Measurements from ENCODE around the gene TBL1X.

TBL1X gene

DNA sequence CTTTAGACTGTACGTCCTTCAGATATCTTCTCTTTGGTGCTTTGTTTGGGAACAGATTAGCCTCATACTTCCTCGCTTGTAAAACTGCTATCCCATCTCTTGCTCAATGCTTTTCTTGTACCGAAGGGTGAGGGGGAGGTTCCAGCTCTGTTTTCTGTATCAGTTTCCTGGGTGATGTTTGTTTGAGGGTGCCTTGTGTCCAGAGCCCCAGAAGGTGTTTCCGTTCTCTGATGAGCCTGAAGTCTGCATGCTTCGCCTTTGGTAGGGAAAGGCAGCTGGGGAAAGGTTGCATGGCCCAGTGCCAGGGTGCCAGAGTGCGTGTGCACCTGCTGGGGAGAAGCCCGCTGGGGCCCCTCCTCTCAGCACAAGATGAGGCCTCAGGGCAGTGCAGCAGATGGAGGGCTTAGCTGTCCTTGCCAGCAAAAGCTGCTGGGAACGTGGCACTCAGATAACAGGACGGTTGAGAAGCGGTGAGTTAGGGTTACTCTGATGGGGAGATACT is 73.7 kb downstream of the TBL1X start:
- no peak for DNase-seq

DNA sequence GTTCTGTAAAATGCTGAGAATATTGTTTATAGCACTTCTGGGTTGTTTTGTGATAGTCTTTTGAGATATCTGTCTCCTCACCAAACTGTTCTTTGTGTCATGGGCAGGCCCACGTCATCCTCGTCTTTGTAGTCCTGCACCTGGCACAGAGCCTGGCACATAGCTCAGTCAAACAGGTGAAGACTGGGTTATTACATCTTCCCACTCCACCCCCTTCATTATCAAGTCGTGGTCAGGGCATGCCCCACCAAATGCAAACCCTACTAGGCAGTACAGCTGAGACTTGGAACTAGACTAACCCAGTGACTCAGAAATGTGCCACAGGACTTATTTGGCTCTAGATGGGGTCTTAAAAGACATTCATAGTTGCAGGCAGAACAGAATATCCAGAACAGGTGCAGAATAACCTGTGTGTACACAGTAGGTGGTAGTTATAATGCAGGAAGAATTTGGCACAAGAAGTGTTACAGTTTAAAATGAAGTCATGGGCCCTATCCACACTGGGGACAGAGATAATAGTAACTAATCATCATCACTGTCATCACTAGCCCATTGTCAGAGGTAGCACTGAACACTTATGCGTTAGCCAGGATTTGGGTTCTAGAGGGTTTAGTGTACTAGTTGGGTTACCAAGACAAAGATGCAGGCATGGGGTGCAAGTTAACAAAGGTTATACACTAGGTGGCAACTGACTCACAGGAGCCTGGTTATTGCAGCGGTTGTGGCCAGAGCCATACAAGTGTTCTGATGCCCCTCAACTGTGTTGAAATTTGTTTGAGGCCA is 74.9 kb downstream of the TBL1X start:
- DNase-seq, result no peak

DNA sequence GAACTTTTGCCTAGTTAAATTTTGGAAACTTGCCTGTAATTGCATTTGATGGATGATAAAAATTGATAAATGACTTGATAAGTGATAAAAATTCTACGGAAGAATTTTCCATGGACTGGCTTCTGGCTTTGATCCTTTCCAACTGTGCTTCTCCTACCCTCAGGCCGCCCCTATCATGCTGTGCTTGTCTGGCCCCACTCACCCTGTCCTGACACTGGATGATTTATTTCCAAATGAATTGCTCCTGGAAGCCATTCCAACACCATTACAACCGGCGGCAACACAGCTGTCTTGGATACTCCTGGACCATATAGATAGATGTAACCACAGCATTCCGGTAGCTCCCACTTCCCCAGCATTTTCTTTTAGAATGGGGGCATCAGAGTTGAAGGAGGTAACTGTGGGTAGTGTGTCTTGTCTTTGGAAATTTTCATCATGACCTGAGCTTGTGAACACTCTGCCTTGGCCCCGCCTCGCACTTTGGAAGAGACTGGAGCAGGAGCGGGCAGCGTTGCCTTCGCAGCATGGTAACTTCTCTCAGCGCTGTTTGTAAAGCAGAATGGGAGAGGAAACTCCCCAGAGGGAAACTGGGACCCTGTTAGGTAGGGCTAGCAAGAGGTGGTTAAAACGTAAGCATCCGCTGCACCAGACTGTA is 77.4 kb downstream of the TBL1X start:
- no peak for DNase-seq

DNA sequence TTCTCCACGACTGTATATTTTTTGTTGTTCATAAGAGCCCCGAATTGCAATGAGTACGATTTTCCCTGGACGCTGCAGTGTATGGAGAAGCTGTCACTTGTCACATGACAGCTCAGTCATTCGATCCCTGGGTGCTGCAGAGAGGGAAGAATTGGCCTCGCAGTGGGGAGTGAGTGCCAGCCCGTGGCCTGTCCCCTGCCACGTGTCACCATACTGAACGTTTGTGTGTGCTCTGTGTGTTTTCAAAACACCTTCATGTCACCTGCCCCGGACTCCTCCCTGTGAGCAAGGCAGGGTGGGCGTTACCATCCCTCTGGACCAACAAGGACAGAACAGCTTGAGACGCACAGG is 77.9 kb downstream of the TBL1X start:
- DNase-seq, result no peak

DNA sequence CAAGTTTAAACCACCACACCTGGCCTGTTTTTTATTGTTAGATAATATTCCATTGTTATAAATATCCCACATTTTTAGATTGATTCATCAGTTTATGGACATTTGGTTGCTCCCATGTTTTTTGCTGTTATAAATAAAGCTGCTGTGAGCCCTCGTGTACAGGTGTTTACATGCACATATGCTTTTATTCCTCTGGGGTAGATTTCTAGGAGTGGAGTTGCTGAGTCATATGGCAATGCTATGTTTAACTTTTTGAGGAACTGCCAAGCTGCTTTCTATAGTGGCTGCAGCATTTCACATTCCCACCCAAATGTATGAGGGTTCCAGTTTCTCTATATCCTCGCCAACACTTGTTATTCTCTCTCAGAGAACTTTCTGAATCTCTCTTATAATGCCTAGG is 90.5 kb downstream of the TBL1X start:
- DNase-seq, result peak in 1 of 2 donors; percentile 7

DNA sequence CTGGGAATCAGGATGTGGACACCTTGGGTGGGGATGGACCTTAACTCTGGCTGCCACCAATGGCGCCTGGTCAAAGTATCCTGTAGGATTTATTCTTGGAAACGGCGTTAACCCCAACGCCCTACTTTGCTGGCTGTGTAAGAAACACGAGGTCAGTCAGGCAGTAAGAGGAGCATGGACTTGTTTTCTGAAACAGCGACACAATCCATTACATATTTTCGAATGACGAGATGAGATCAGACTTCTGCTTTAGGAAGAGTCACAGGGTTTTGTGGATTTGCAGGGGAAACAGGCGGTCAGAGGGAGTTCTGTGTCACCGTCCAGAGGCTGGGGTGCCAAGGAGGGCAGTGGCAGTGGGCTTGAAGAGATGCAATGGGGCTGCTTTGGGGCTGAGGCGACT is 92.2 kb downstream of the TBL1X start:
- DNase-seq, result no peak

DNA sequence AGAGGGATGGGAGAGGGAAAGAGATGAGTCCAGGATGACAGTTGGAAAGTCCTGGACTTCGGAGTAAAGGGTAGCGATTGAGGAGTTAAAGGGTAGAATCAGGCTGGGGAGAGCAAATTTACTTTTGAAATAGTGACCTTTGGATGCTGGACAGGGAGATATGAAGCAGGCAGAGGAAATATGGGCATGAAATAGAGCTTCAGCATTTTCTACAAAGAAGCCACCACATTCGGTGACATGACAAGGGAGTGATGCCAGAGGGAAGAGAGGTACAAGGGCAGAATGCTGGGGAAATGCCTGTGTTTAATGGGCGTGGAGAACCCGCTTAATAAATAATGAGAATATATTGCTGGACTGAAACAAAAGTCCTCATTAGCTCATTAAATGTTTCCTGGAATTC is 92.7 kb downstream of the TBL1X start:
- no peak for DNase-seq

DNA sequence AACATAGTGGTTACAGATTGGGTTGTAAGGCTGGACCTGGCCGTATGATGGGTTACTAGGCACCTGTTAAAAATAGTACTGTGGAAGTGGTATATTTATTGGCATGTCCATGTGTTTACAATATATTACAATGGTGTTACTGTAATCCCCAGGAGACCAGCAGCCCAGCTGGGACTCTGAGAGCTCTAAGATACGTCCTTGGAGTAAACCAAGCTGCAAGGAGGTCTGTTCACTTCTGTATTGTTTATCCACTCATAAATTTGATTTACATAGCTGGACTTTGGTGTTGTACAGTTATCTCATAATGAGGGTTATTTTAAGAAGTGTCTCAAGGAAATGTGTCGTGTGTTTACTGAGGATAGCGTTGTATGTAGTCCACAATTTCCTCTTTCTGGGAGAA is 93.8 kb downstream of the TBL1X start:
- DNase-seq, result no peak

DNA sequence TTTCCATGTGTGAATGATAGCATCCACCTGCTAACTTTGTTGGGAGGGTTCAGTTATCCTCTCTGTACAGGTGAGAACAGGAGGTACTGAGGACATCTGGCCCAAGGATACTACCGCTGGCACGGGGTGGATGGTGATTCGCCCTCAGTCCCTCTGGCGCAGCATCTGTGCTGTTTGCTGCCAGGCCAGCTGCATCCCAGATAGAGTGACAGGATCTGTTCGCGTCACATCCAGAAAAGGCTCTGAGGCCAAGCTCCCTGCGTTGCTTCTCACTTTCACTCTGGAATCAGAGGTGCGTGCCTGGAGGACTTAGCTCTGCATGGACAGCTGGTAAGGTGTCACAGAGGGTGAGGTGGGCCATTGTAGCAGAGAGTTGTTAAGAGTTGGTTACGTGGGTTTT is 95.4 kb downstream of the TBL1X start:
- no peak for DNase-seq

DNA sequence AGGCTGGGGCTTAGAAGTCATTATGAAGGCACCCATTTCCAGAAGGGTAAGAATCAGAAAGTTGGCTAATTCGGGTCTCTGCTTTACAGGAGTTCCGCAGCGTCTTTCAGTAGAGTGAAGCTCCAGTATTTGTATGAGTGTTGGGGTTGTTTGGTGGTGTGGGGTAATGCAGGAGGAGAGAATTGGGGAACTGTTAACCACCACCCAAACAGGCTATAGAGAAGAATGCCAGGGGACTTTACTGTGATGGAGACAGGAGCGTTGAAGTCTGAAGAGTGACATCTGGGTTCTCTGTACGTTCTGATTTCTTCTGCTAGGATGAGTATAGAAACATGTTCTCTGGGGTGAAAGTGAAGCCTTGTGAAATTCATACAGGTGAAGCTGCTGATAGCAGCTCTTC is 96.3 kb downstream of the TBL1X start:
- no peak for DNase-seq

DNA sequence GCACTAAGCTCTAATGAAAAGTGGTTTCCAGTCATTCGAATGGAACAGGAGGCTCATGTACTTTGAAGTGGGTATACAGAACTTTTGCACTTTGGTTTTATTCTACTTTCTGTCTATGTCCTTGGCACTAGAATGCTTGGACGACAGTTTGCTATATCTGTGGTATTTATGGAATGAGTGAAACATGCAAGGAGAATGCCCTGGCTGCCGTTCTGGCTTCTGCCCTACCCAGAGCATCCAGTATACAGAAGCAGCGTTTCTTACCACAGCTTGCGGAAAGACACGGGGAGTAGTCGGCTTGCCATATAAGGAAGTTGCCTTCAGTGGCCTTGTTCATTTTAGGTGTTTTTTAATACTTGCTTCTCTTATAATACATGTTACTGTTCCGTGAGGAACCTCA is 98.0 kb downstream of the TBL1X start:
- DNase-seq, result no peak

DNA sequence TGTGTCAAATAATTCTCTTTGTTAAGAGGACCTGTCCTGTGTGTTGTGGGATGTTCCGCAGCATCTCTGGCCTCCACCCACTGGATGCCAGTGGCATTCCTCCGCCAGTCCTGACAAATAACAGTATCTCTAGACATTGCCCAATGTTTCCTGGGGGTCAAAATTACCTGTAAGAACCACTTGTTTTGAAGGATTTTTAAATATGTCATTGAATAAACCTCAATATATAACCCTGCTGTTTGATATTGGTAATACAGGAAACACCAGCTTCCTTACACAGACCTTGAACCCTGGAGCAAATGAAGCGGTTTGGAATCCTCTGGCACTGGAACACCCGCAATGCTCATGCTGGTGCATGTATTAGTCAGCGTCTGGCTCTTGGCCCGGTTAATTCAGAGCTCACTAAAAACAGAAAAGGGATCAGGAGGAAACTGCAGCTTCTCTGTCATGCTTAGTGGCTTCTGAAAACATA is 101.3 kb downstream of the TBL1X start:
- DNase-seq, result peak in 1 of 2 donors; percentile 14

DNA sequence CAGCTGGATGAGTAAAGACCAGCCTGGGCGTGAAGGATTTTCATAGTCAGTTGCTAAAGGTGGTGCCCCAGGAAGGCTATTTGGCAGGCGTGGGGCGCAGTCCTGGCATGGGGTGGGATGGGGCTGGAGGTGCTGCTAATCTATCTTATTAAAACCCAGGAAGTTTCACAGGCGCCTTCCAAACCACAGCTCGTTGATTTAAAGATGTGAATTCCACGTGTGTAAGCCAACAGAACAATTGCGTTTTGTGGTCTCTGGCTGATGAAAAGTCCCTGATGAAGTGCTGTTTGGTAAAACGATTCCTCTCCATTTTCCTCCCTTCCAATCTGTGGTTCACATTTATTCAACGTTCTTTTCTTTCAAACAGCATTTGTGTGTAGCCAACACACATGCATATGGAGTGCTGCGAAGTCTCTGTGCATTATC is 105.0 kb downstream of the TBL1X start:
- DNase-seq, result no peak

DNA sequence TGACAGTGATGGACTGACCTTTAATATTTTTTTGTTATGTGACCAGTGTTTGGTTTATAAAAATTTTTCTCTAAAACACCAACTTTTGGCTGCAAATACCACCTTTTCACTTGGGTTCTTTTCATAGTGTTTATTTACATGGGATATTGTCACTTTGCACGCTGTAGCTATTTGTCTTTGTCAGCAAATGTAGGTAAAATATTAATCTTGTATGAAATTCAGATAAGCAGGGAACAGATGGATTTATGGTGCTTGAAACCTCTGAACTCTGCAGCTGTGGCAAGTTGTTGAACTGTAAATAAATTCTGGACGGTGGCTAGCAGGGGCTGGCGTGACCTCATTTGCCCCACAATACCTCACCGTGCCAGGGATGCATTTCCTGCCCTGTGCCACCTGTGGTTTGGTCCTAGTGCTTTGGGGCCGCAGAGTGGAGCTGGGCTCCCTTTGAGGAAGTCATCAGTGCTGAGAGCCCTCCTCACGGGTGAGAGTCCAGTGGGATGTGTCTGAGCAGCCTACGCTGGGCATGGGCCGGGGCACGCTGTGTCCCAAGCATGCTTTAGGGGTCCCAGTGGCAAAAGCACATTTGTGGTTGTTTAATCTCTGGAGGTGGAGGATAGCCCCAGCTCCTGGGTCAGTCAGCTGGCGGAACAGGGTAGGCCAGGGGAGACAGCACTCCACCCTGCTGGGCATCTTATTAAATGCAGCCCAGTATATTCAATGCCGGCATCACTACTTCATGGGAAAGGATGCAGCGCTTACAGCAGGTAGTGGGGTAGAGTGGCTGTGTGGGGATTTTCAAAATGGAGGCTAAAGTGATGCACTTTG is 108.6 kb downstream of the TBL1X start:
- no peak for DNase-seq

DNA sequence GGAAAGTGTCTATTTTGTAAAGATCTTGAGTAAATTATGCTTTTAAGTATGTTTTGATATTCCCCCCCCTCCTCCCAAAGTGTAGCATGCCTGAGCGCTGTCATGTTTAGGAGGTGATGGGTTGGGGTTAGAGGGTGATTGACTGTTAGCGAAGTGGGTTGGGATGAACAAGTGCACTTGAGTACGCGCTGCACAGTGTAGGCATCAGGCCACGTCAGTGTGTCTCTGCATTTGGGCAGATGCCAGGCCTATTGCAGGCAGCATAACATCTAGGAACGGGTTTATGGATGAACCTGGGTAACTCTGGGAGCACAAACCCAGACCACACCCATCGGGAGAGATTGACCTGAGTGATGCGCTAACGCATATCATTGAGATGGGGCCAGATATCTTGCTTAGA is 111.2 kb downstream of the TBL1X start:
- no peak for DNase-seq

DNA sequence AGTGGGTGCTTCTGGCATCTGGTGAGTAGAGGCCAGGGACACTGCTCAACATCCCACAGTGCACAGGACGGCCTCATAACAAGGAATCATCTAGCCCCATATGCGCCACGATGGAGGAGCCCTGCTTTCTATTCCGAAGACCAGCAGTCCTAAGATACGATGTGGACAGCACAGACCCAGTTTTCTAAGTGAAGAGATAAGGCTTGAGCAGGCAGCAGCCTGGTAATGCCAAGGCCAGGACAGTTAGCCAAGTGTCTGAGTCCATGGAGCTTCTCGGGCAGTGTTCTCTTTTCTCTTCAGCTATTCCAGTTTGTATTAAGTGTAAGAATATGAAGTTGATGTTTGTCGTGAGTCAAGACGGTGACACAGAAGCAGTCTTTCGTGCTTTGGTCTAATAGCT is 112.7 kb downstream of the TBL1X start:
- no peak for DNase-seq

DNA sequence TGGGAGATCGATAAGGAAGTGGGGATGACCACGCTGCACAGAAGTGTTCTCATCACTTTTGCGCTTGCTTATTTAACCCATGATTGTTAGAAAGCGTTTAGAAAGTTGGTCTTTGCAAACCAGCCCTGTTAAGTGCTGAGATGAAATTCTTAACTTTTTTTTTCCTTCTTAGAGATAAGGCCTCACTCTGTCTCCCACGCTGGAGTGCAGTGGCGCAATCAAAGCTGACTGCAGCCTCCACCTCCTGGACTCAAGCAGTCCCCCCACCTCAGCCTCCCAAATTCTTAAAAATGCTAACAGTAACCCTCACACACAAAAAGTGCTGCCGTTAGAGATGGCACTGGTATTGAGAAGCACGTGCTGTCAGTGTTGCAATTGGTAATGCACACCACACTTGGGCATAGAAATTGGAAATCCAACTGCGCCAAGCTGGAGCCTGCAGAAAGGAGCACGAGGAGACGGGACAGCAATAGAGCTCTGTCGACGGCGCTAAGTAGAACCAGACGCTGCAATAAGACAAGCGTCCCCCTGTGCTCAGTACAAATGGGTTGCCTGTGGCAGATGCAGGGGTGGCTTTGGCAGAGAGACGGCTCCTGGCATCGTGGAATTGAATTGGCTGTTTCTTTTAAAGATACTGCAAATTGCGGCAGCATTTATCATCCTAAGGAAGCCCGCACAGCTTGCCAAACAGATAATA is 113.4 kb downstream of the TBL1X start:
- DNase-seq, result no peak

DNA sequence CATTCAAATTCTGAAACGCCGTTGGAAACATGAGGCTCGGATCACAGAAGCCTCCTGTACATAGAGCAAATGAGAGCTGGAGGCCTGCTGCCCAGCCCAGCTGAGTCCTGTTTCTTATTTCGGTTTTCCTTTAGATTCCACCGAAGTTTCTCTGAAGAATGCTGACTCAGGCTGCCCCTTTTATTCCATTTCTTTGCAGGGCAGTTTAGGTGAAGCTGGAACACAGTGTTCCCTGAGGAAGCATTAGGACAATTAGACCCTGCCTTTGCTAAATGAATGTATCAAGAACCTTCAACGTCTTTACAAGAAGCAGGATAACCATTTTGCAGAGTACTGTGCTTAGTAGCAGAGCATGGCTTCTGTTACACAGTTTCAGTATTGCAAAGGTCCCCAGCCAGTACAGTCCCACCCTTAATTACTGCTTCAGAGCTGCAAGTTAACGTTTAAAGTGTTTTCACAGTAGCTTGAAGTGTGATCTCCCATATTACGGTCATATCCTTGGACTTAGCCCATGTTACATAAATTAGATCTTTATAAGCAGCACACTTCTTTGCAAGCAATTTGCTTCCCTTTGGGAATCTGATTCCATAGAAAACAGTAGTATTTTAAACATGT is 117.0 kb downstream of the TBL1X start:
- DNase-seq, result no peak

DNA sequence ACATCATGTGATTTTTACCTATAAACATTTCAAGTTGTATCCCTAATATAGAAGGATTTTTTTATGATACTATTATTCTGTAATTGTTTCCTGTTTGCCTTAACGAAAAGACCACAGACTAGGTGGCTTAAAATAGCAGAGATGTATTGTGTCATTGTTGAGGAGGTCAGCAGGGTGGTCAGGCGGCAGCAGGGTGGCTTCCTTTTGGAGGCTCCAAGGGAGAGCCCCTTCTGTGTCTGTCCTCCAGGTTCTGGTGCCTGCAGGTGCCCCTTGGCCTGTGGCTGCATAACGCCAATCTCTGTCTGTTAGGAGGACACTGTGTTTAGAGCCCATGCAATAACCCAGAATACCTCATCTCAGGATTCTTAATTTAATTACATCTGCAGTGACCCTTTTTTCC is 118.1 kb downstream of the TBL1X start:
- no peak for DNase-seq

DNA sequence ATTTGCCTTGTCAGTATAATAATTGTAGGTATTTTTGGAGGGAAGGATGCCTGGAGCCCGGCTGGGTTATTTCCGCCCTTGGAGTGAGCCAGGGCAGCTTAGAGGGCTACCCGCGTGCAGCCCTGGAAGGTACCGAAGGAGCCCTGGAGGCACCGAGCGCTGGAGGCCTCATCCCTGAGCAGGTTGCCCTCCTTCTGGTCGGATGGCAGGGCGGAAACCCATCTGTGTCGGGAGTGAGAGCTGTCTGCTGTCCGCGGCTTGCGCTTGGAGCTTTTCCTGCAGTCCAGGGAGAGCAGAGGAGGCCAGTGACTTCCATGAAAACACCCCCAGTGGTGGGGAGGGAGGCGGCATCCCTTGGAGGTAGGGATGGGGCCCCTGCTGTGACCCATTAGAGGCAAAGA is 122.1 kb downstream of the TBL1X start:
- no peak for DNase-seq

DNA sequence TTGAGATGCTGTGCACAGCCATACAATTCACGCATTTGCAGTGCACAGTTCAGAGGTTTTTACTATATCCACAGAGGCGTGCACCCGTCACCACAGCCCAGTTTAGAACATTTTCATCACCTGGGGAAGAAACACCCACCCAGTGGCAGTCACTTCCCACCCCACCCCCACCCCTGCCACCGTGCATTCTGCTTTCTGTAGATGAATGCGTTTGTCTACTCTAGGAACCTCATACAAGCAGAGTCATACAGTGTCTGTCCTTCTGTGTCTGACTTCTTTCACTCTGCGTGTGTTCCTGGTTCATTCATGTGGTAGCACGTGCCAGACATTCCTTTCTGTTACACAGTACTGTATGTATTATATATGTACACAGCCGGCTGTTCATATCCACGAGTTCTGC is 122.8 kb downstream of the TBL1X start:
- DNase-seq, result no peak

DNA sequence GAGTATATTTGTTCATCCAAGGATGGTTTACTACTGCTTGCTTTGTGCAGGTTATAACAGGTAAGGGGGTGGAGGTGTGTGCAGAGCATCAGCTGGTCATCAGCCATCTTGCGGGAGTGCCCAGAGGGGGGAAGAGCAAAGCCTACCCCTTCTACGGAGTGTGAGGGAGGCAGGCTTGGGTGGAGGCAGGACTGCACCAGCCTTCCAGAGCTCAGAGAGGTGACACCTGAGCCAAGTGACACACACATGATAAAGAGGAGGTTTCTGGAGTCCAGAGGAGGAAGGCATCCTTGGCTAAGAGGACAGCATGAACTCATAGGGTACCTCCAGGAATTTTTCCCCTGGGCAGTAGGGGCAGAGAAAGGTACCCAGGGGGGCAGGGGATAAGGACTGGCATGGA is 126.6 kb downstream of the TBL1X start:
- no peak for DNase-seq

DNA sequence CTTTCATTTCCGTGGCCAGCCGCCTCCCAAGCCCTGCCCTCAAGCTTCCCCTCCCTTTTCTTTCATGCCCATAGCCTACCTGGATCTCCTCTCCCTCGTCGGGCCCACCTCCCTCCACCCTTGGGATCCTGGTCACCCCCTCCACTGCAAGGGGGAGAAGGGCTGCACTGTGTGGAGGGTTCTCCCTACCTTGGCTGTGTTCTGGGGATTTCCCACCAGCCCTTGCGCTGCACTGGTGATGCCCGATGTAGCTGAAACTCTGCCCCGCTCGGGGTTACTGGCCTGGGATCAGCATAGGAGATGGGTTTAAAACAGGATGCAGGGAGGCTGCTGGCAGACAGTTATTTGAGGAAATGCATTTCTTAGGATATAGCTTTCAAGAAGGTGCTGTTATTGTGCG is 128.9 kb downstream of the TBL1X start:
- no peak for DNase-seq
